Left hindlimb (tissue), 1 donor: ENCODE data around the gene FZD1.

ENCODE experiments used
- DNase-seq: peaks from one replicate; pipeline ENCODE4 v3.0.0-alpha.2; 2018

FZD1 gene

GRCh38 chr7:91265693-91266066 lies 1.4 kb downstream of the FZD1 start:
- peak; percentile 34 for DNase-seq

- peak; percentile 60 for DNase-seq
Observed at GRCh38 chr7:91266067-91266688, 1.9 kb downstream of the FZD1 start.

- DNase-seq = peak; percentile 65
Observed at GRCh38 chr7:91266689-91267090, 2.5 kb downstream of the FZD1 start.

GRCh38 chr7:91267171-91267955 lies 3.1 kb downstream of the FZD1 start:
- DNase-seq = peak; percentile 63

GRCh38 chr7:91270372-91270771 lies 6.1 kb downstream of the FZD1 start:
- no peak for DNase-seq

GRCh38 chr7:91276909-91277308 lies 12.7 kb downstream of the FZD1 start:
- no peak for DNase-seq

GRCh38 chr7:91280185-91280584 lies 16.0 kb downstream of the FZD1 start:
- DNase-seq = no peak

- DNase-seq = no peak
Observed at GRCh38 chr7:91280604-91281003, 16.4 kb downstream of the FZD1 start.

GRCh38 chr7:91285696-91286355 lies 21.6 kb downstream of the FZD1 start:
- DNase-seq = no peak

- DNase-seq = no peak
Observed at GRCh38 chr7:91286432-91286831, 22.2 kb downstream of the FZD1 start.

GRCh38 chr7:91287371-91288084 lies 23.3 kb downstream of the FZD1 start:
- peak; percentile 44 for DNase-seq

GRCh38 chr7:91288208-91288824 lies 24.1 kb downstream of the FZD1 start:
- DNase-seq = no peak

- DNase-seq = no peak
Observed at GRCh38 chr7:91289633-91290254, 25.5 kb downstream of the FZD1 start.

GRCh38 chr7:91291302-91291701 lies 27.1 kb downstream of the FZD1 start:
- DNase-seq = no peak

GRCh38 chr7:91291902-91292301 lies 27.7 kb downstream of the FZD1 start:
- no peak for DNase-seq

- no peak for DNase-seq
Observed at GRCh38 chr7:91292506-91292905, 28.3 kb downstream of the FZD1 start.

GRCh38 chr7:91293136-91293535 lies 28.9 kb downstream of the FZD1 start:
- no peak for DNase-seq

- DNase-seq = no peak
Observed at GRCh38 chr7:91293840-91294239, 29.6 kb downstream of the FZD1 start.

GRCh38 chr7:91294639-91295220 lies 30.5 kb downstream of the FZD1 start:
- no peak for DNase-seq

GRCh38 chr7:91295576-91295975 lies 31.3 kb downstream of the FZD1 start:
- no peak for DNase-seq

- DNase-seq = no peak
Observed at GRCh38 chr7:91297939-91298338, 33.7 kb downstream of the FZD1 start.
